IPS DF 6.9 (cell line): ENCODE results near the gene TLR5.

Experiments used
- DNase-seq: peaks from one replicate; pipeline ENCODE4 v3.0.0-alpha.2; 2013; ENCODE audit warnings: low read depth, low spot score
- H3K27ac ChIP-seq: one replicate; pipeline ENCODE4 v1.5.1; 2013; ENCODE audit warnings: low read length, control low read depth
- H3K27me3 ChIP-seq: 2 replicates; pipeline ENCODE4 v1.6.1; 2013; ENCODE audit warnings: mild to moderate bottlenecking, low read length; ENCODE audit not compliant: control insufficient read depth, insufficient read depth
- H3K36me3 ChIP-seq: 2 replicates; pipeline ENCODE4 v1.6.1; 2013; ENCODE audit warnings: low read length; ENCODE audit not compliant: control insufficient read depth, insufficient read depth
- H3K4me1 ChIP-seq: 2 replicates; pipeline ENCODE4 v1.6.1; 2013; ENCODE audit warnings: low read length; ENCODE audit not compliant: control insufficient read depth, insufficient read depth
- H3K4me3 ChIP-seq: 2 replicates; pipeline ENCODE4 v1.5.1; 2013; ENCODE audit warnings: mild to moderate bottlenecking, low read length
- H3K9me3 ChIP-seq: 2 replicates; pipeline ENCODE4 v1.6.1; 2013; ENCODE audit warnings: low read length, inconsistent platforms; ENCODE audit not compliant: control insufficient read depth, insufficient read depth
- WGBS: extraction: QIAGEN DNeasy Blood & Tissue Kit; methylation state at CpG from one replicate; pipeline ENCODE4 v1.1.7; 2013; ENCODE audit warnings: mixed read lengths, missing lambda C conversion rate; ENCODE audit not compliant: insufficient read length, insufficient coverage; 5-methylcytosine and 5-hydroxymethylcytosine counted together

TLR5 gene

GRCh38 chr1:223067914-223068313, 75.1 kb downstream of the TLR5 start:
- WGBS, result no CpG with 5 or more reads among the region's 6 CpGs
- Histone ChIP-seq H3K4me1 (no peaks in the 10 kb centered on the region), H3K27me3 (no peaks in the 10 kb centered on the region), H3K36me3 (no peaks in the 10 kb centered on the region), H3K4me3 (no peak overlapping the region), H3K9me3 (no peaks in the 10 kb centered on the region), H3K27ac (no peak overlapping the region)
- no peak for DNase-seq

DNA sequence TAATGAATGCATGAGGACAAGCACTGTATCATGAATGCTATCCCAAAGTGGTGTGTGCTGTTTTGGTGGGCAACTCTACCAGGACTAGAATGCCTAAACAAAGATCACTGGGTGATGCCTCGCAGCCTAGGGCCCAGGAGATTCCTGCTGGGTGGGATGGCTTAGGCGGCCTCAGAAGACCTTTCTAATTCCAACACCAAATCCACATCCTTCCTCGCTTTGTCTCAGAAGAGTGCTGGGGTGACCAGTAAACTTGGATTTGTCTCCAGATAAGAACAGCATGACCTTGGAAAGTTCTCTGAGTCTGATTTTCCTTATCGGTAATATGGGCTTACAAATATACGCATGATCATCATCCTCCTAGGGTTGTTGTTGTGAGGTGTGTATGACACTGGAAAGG, 76.6 kb downstream of the TLR5 start:
- H3K4me1 ChIP-seq, result no peaks in the 10 kb centered on the region
- no peaks in the 10 kb centered on the region for H3K27me3 ChIP-seq
- no peak for DNase-seq
- H3K27ac ChIP-seq, result no peak overlapping the region
- H3K9me3 ChIP-seq, result no peaks in the 10 kb centered on the region
- no peak overlapping the region for H3K4me3 ChIP-seq
- H3K36me3 ChIP-seq, result no peaks in the 10 kb centered on the region
- WGBS, result no CpG with 5 or more reads among the region's 5 CpGs

GRCh38 chr1:223062177-223062576, 80.9 kb downstream of the TLR5 start:
- WGBS, result no CpG with 5 or more reads among the region's 3 CpGs
- Histone ChIP-seq H3K27ac (no peak overlapping the region), H3K4me3 (no peak overlapping the region), H3K9me3 (no peaks in the 10 kb centered on the region), H3K4me1 (no peaks in the 10 kb centered on the region), H3K27me3 (no peaks in the 10 kb centered on the region), H3K36me3 (no peaks in the 10 kb centered on the region)
- DNase-seq, result no peak

DNA sequence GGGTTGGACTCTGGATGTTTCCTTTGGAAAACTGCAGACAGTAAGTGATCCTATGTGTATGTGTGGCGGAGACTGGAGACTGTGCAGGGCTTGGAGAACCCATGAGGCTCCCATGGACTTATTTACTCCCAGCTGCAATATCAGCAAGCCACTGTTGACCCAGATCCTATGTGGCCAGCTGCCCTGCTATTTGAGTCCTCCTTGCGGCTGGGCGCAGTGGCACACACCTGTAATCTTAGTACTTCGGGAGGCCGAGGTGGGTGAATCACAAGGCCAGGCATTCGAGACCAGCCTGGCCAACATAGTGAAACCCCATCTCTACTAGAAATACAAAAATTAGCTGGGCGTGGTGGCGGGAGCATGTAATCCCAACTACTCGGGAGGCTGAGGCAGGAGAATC, 83.5 kb downstream of the TLR5 start:
- no peak for DNase-seq
- WGBS, result no CpG with 5 or more reads among the region's 9 CpGs
- Histone ChIP-seq H3K4me1 (no peaks in the 10 kb centered on the region), H3K36me3 (no peaks in the 10 kb centered on the region; the same call in 1 of the 2 replicates), H3K4me3 (no peak overlapping the region), H3K27me3 (no peaks in the 10 kb centered on the region), H3K9me3 (no peaks in the 10 kb centered on the region; the same call in 1 of the 2 replicates), H3K27ac (no peak overlapping the region)
